HG03039 (cell line): ENCODE results near the gene MFNG.

ENCODE experiments used
- ATAC-seq: cut with Tn5 transposase; IDR thresholded peaks from one replicate; pipeline ENCODE4 v1.9.1; 2021; ENCODE audit warnings: mild to moderate bottlenecking, moderate library complexity; ENCODE audit not compliant: unreplicated experiment

Gene MFNG

DNA sequence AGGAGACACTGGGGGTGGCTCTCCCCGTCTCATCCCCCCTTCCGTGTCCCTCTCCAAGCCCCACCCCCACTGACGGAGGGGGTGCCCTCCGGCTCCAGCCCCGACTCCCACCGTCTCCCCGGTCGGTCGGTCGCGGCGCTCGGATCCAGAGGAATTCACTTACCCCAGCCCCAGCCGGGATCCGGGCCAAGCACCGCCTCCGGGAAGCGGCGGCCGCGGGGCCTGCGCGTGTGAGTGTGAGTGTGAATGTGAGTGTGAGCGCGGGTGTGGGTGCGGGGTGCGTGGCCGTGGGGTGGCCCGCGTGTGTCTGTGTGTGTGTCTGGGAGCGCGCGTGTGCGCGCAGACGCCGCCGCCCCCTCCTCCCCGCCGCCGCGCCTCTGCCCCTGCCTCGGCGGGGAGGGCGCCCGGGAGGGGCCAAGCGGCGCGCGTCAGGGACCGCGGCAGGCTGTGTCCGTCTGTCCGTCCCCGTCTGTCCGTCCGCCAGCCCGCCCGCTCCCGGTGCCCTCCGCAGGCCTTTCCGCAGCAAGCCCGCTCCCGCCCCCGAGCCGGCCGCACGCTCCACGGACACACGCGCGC, 59.0 kb downstream of the MFNG start, which contains the start of gene ELFN2:
Gene ELFN2, minus strand, starts transcription at position 345 of the 576 bp plus-strand sequence. CDS start 51,945 bp downstream, outside the sequence.
- ATAC-seq: no peak

DNA sequence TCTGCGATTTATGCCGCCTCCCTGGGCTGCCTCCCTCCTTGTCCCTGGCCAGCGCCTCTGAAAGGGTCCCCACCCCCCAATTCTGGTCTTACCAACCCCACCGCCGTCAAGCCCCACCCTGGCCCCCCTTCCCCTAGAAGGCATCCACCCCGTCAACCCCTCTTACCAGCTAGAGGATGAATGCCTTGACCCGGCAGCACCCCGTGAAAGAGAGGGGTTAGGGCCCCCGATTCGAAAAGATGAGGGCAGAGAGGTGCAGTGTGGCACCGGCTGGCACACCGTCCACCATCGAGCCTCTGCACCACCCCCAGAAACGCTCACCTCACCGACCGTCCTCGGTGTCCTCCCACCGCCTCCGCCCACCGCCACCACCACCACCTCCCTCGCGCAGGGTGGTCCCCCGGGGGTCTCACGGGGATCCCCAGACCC, 59.5 kb downstream of the MFNG start:
- ATAC-seq: no peak

DNA sequence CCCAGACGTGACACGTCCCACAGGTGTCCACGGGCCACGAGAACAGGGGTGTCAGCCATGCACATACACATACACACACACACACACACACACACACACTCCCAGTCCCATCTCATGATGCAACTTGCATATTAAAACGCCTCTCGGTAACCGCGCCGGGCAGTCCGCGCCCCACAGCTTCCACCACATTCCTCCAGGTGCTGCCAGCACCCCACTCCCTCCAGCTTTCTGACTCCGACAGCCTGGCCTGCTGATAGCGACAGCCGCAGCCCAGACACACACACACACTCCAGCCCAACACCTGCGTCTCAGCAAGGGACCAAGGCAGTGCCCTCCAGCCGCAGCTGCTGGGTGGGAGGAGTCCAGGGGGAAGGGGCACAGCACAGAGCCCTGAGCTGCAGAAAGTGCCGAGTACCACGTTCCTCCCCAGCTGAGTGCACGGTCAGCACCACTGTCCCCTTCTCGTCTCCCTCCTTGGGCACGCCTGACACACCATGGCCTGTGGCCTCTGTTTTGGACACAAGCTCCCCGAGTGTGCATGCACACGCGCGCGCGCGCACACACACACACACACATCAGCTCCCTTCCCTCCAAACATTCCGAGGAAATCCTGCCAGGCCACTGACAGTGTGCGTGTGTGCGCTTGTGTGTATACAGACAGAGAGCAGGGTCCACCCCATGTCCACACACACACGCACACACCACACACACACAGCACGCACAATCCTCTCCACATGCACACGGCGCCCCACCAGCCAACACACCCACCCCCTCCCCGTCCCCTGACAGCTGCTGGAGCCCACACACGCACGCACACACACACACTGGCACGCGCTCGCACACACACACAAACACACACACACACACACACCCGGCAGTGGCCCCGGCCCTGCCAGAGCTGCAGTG, 60.1 kb downstream of the MFNG start:
- no peak for ATAC-seq

DNA sequence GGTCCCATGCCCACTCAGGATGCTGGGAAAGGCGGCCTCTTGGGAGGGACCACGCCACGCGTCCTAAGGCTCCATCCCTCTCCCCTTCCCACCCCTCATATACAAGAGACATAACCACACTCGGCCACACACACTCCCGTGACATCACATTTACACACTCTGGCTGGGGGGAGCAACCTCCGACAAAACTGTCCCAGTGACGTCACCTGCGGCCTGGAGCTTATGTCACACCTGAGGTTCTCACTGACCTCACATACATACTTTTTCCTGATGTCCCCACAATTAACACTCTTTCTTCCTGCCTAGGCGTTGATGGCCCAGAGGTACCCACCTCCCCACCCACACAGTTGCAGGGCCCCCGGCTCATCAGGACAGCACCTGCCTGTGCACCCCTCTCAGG, 60.8 kb downstream of the MFNG start:
- ATAC-seq: no peak

DNA sequence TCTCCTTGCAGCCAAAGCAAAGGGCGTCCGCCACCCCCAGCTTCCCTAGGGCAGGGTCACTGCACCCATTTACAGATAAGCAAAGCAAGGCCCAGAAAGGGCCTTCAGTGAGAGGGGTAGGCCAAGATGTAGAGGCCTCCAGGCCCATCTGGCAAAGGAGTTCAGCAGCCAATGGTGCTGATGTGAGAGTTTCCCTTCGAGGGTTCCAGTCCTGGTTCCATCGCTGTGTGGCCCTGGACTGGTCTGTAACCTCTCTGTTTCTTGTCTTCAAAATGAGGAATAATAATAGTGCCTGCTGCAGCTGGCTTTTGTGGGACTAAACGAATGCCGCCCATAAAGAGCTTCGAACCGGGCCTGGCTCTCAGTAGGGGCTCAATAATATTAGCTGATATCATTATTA, 62.9 kb downstream of the MFNG start:
- no peak for ATAC-seq

DNA sequence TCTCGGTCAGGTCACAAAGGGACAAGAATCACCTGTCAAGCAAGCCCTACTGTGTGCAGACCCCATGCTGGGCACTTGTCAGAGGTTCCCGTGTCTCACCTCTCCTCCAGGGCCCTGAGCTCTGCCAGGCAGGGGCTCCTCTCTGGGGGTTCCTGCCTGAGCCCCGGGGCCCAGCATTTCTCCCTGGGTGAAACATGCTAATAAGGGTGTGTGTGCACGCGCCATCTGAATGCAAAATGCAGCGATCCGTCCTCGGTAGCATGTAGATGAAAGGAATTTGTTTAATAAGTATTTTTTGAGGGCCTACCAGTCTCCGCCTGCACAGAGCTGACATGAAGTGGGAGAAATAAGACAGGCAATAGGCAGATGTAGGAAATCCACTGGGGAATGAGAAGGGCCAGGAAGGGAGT, 64.7 kb downstream of the MFNG start:
- ATAC-seq: no peak

DNA sequence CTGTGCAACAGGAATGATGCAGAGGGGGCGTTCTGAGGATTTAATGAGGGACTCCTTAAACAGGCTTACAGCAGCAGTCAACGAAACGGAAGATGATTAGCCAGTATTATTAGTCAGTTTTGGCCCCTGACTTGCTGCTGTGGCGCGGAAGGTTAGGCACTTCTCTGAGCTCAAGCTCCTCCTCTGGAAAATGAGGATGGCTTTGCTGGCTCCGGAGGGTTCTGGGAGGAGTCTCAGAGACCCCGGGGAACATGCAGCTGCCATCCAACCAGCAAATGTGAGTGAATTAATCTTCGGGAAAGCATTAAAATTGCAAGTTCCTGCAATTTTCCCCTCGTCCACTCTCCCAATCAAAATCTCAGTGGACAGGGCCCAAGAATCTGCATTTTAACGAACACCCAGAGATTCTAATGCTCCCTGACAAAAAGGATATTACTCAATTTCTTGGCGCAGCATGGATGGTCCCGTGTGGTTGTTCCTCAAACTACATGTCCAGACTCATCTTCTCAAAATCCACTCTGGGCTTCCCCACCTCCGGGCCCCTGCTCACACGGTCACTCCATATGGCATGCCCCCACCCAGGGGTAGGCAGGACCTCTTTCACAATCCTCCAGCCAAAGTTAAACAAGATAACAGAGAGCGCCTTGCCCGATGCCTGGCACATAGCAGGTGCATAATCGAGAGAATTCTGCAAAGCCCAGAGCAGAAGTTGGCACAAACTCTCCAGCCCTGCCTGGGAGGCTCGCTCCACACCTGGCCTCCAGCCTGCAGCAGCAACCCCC, 65.3 kb downstream of the MFNG start:
- no peak for ATAC-seq

DNA sequence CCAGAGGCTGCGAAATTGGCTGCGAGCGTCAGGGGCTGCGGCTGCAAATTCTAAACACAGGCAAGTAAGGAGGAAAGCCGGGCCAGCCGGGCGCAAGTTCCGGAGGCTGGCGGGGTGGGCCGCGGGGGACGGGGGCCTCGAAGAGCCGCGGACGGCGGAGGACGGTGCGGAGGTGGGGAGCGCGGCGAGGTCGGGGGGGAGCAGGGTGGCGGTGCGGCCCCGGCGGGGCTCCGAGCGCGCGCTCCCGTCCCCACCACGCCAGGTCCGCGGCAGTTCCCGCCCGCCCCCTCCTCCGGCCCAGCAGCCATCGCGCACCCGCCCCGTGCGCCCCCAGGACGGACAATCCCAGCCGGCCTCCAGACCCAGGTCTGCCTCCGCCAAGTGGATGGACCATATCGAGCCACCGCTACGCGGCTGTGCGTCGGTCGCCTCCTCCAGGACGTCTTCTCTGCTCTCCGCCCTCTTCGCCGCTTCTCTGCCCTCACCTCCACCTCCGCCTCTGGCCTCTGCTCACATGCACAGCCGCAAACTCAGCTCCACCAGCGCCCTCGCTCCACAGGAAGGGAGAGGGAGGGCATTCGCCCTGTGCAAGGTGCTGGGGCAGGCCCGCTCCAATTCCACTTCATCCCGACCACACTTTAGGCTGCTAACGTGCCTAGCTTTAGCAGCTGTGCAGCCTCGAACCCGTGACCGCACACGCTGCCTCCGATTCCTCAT, 66.1 kb downstream of the MFNG start:
- no peak for ATAC-seq

DNA sequence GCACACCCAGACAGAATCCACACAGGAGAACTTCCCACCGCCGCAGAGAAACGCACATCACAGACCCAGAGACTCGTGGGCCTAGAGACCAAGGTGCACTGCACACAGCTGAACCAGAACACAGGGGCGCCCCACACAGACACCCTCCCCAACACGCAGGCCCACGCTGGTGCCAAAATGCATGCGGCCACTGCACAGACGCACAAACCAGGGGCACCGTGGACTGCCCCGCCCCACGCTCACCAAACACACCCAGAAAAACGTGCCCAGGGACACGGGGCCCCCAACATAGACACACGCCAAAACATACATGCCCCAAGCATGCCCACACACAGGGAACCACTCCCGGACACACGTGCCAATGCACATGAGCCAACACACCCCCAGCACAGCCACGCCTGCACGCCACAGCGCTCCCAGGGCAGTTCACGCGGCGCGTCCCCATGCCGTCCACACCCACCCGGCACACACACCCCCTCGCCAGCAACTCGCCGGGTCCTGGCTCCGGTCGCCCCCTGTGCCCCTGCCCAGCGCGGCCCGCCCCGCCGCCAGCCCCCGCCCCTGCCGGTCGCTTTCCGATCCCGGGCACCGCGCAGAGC, 66.7 kb downstream of the MFNG start:
- ATAC-seq: no peak
